Uterus (tissue), 2 donors: Measurements from ENCODE around the gene SCN3A.

ENCODE experiments used
- POLR2A ChIP-seq, 2 donors: fragments of 450-650 bp; IDR thresholded peaks; one replicate each; pipeline ENCODE4 v1.6.1; 2016; ENCODE audit warnings: antibody characterized with exemption in 2 of 2, mild to moderate bottlenecking in 1 of 2, moderate library complexity in 1 of 2
- TF ChIP-seq, protein P1 (sequence below), 4 experiments: fragments of 200-600 bp in 2 of 4; fragments of 450-650 bp in 2 of 4; sonication (generic) in 2 of 4; IDR thresholded peaks; one replicate each; pipeline ENCODE4 v1.5.1; 2016 to 2019; ENCODE audit warnings: antibody characterized with exemption in 4 of 4, mild to moderate bottlenecking in 2 of 4, moderate library complexity in 1 of 4

DNA sequence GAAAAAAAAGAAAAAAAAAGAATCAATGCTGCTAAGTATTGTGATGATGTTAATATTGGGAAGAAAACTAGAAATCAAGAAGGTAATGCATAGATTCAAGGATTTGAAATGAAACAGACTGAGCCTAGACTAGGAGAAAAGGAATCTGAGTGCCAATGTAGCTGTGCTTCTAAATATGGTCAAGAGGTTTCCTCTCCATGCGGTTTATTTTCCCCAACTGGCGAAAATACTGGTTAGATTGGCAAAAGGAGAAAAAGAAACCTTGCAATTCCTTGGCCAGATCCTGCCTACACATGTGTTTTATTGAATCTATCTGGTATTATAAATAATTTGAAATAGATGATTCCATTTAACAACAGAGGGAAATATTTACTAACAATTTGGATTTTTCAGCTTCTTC is 5.7 kb downstream of the SCN3A start:
- TF ChIP-seq, protein P1, sequence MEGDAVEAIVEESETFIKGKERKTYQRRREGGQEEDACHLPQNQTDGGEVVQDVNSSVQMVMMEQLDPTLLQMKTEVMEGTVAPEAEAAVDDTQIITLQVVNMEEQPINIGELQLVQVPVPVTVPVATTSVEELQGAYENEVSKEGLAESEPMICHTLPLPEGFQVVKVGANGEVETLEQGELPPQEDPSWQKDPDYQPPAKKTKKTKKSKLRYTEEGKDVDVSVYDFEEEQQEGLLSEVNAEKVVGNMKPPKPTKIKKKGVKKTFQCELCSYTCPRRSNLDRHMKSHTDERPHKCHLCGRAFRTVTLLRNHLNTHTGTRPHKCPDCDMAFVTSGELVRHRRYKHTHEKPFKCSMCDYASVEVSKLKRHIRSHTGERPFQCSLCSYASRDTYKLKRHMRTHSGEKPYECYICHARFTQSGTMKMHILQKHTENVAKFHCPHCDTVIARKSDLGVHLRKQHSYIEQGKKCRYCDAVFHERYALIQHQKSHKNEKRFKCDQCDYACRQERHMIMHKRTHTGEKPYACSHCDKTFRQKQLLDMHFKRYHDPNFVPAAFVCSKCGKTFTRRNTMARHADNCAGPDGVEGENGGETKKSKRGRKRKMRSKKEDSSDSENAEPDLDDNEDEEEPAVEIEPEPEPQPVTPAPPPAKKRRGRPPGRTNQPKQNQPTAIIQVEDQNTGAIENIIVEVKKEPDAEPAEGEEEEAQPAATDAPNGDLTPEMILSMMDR (IDR thresholded peaks at IDR 0.05) = no peak
- TF ChIP-seq POLR2A (IDR thresholded peaks at IDR 0.05) = no peak
